Trophoblast cell (in vitro differentiated cells and primary cell): ENCODE results near the gene IL17RB.

Experiments used
- DNase-seq, 2 donors: peaks; one replicate each; pipeline ENCODE4 v3.0.0-alpha.2; 2016
- H2AFZ ChIP-seq: 2 replicates; pipeline ENCODE4 v1.6.1; 2013; ENCODE audit warnings: low read length, moderate library complexity, mild to moderate bottlenecking; ENCODE audit not compliant: insufficient read depth, poor library complexity
- H2AK5ac ChIP-seq: 2 replicates; pipeline ENCODE4 v1.6.1; 2013; ENCODE audit warnings: mild to moderate bottlenecking, low read length
- H2BK120ac ChIP-seq: 2 replicates; pipeline ENCODE4 v1.6.1; 2013; ENCODE audit warnings: low read length, mild to moderate bottlenecking, moderate library complexity; ENCODE audit not compliant: insufficient read depth, poor library complexity
- H2BK12ac ChIP-seq: 2 replicates; pipeline ENCODE4 v1.6.1; 2013; ENCODE audit warnings: mild to moderate bottlenecking, low read length, moderate library complexity
- H2BK5ac ChIP-seq: 2 replicates; pipeline ENCODE4 v1.6.1; 2013; ENCODE audit warnings: low read length, low read depth, moderate library complexity, mild to moderate bottlenecking; ENCODE audit not compliant: poor library complexity
- H3K14ac ChIP-seq: 2 replicates; pipeline ENCODE4 v1.6.1; 2013; ENCODE audit warnings: mild to moderate bottlenecking, low read length
- H3K18ac ChIP-seq: 2 replicates; pipeline ENCODE4 v1.6.1; 2013; ENCODE audit warnings: mild to moderate bottlenecking, low read length
- H3K23ac ChIP-seq: 2 replicates; pipeline ENCODE4 v1.6.1; 2013; ENCODE audit warnings: low read length
- H3K27ac ChIP-seq: 2 replicates; pipeline ENCODE4 v1.5.1; 2013; ENCODE audit warnings: low read depth, mild to moderate bottlenecking, inconsistent platforms, low read length, moderate library complexity
- H3K27me3 ChIP-seq: 2 replicates; pipeline ENCODE4 v1.6.1; 2013; ENCODE audit warnings: inconsistent platforms, mild to moderate bottlenecking, low read length, moderate library complexity; ENCODE audit not compliant: insufficient read depth
- H3K36me3 ChIP-seq, 2 experiments: 1 replicate in 1 of 2; 2 replicates in 1 of 2; pipeline ENCODE4 v1.6.1; 2013; ENCODE audit warnings: low read length in 2 of 2, mild to moderate bottlenecking in 2 of 2, moderate library complexity in 1 of 2; ENCODE audit not compliant: insufficient read depth in 2 of 2, control insufficient read depth in 1 of 2
- H3K4ac ChIP-seq: 2 replicates; pipeline ENCODE4 v1.6.1; 2013; ENCODE audit warnings: low read depth, mild to moderate bottlenecking, low read length, moderate library complexity
- H3K4me1 ChIP-seq, 2 experiments: 1 replicate in 1 of 2; 2 replicates in 1 of 2; pipeline ENCODE4 v1.6.1; 2013; ENCODE audit warnings: low read length in 2 of 2, mild to moderate bottlenecking in 2 of 2, moderate library complexity in 1 of 2; ENCODE audit not compliant: insufficient read depth in 2 of 2, control insufficient read depth in 1 of 2
- H3K4me2 ChIP-seq: 2 replicates; pipeline ENCODE4 v1.6.1; 2013; ENCODE audit warnings: inconsistent platforms, mild to moderate bottlenecking, low read length, moderate library complexity
- H3K4me3 ChIP-seq: 2 replicates; pipeline ENCODE4 v1.5.1; 2013; ENCODE audit warnings: mild to moderate bottlenecking, low read depth, low read length, inconsistent platforms
- H3K79me1 ChIP-seq: one replicate; pipeline ENCODE4 v1.6.1; 2013; ENCODE audit warnings: low read length
- H3K79me2 ChIP-seq: 2 replicates; pipeline ENCODE4 v1.6.1; 2013; ENCODE audit warnings: low read length, mild to moderate bottlenecking; ENCODE audit not compliant: control insufficient read depth, insufficient read depth, poor library complexity
- H3K9ac ChIP-seq: 2 replicates; pipeline ENCODE4 v1.6.1; 2013; ENCODE audit warnings: mild to moderate bottlenecking, low read length
- H3K9me3 ChIP-seq: 2 replicates; pipeline ENCODE4 v1.6.1; 2013; ENCODE audit warnings: low read depth, mild to moderate bottlenecking, control low read depth, inconsistent platforms, low read length; ENCODE audit not compliant: insufficient read depth
- H4K12ac ChIP-seq: 2 replicates; pipeline ENCODE4 v1.6.1; 2013; ENCODE audit warnings: low read depth, mild to moderate bottlenecking, low read length, moderate library complexity
- H4K8ac ChIP-seq: 2 replicates; pipeline ENCODE4 v1.6.1; 2013; ENCODE audit warnings: low read depth, mild to moderate bottlenecking, low read length, moderate library complexity
- H4K91ac ChIP-seq: one replicate; pipeline ENCODE4 v1.6.1; 2013; ENCODE audit warnings: low read depth, mild to moderate bottlenecking, low read length, moderate library complexity
- WGBS: extraction: QIAGEN DNeasy Blood & Tissue Kit; methylation state at CpG from one replicate; pipeline ENCODE4 v1.1.7; 2013; ENCODE audit warnings: missing lambda C conversion rate; ENCODE audit not compliant: insufficient read length, insufficient coverage; ENCODE audit errors: extremely low coverage; 5-methylcytosine and 5-hydroxymethylcytosine counted together

Gene IL17RB

GRCh38 chr3:53849916-53850315 lies 3.5 kb downstream of the IL17RB start:
- no peak overlapping the region for H2AFZ ChIP-seq
- H3K27me3 ChIP-seq = peaks cover 4% of the 10 kb centered on the region
- no peak for DNase-seq
- H4K12ac ChIP-seq = no peak overlapping the region
- no peak overlapping the region for H2BK5ac ChIP-seq
- H3K9ac ChIP-seq = no peak overlapping the region
- no peaks in the 10 kb centered on the region for H3K36me3 ChIP-seq
- H4K91ac ChIP-seq = no peak overlapping the region
- WGBS = no CpG with 5 or more reads among the region's 7 CpGs
- H2AK5ac ChIP-seq = no peak overlapping the region
- no peak overlapping the region for H3K23ac ChIP-seq
- peaks cover 5 to 6% of the 10 kb centered on the region in 2 experiments for H3K4me1 ChIP-seq
- H3K27ac ChIP-seq = no peak overlapping the region
- H2BK12ac ChIP-seq = no peak overlapping the region
- peaks cover 3% of the 10 kb centered on the region for H3K9me3 ChIP-seq
- no peak overlapping the region for H4K8ac ChIP-seq
- no peak overlapping the region for H3K4me3 ChIP-seq
- H3K4ac ChIP-seq = no peak overlapping the region
- no peak overlapping the region for H3K18ac ChIP-seq
- H3K4me2 ChIP-seq = no peak overlapping the region
- H3K79me2 ChIP-seq = no peaks in the 10 kb centered on the region
- H2BK120ac ChIP-seq = no peak overlapping the region
- peaks cover 2% of the 10 kb centered on the region for H3K79me1 ChIP-seq
- H3K14ac ChIP-seq = no peak overlapping the region

GRCh38 chr3:53850895-53851294 lies 4.5 kb downstream of the IL17RB start:
- Histone ChIP-seq H3K79me2 (no peaks in the 10 kb centered on the region), H4K8ac (no peak overlapping the region), H3K9me3 (peaks cover 3% of the 10 kb centered on the region), H3K27ac (no peak overlapping the region), H4K91ac (no peak overlapping the region), H2BK120ac (no peak overlapping the region), H3K79me1 (no peaks in the 10 kb centered on the region), H3K4me3 (no peak overlapping the region), H3K14ac (no peak overlapping the region), H3K4ac (no peak overlapping the region), H3K18ac (no peak overlapping the region), H3K23ac (no peak overlapping the region), H2BK5ac (no peak overlapping the region), H3K27me3 (peaks cover 4% of the 10 kb centered on the region), H3K36me3 (no peaks in the 10 kb centered on the region), H3K4me1 (peaks cover 0 to 5% of the 10 kb centered on the region in 2 experiments), H3K4me2 (no peak overlapping the region), H2AK5ac (no peak overlapping the region), H2BK12ac (no peak overlapping the region), H4K12ac (no peak overlapping the region), H3K9ac (no peak overlapping the region), H2AFZ (no peak overlapping the region)
- DNase-seq = no peak
- whole genome bisulfite sequencing = no CpG with 5 or more reads among the region's 5 CpGs

- Histone ChIP-seq H3K4ac (no peak overlapping the region), H3K14ac (no peak overlapping the region), H3K23ac (no peak overlapping the region), H2AK5ac (no peak overlapping the region), H3K9ac (no peak overlapping the region), H2BK5ac (no peak overlapping the region), H4K91ac (no peak overlapping the region), H3K18ac (no peak overlapping the region), H3K27ac (no peak overlapping the region), H3K9me3 (no peaks in the 10 kb centered on the region), H3K4me1 (no peaks in the 10 kb centered on the region), H2AFZ (no peak overlapping the region), H2BK120ac (no peak overlapping the region), H3K4me2 (no peak overlapping the region), H2BK12ac (no peak overlapping the region), H3K36me3 (peaks cover 0 to 3% of the 10 kb centered on the region in 2 experiments), H4K12ac (no peak overlapping the region), H3K4me3 (no peak overlapping the region), H3K79me1 (no peaks in the 10 kb centered on the region), H3K27me3 (no peaks in the 10 kb centered on the region), H4K8ac (no peak overlapping the region), H3K79me2 (no peaks in the 10 kb centered on the region)
- no CpG with 5 or more reads among the region's 7 CpGs for WGBS
- no peak for DNase-seq
These were observed 10.6 kb downstream of the IL17RB start for GRCh38 chr3:53856964-53857363.

- Histone ChIP-seq H3K9ac (no peak overlapping the region), H3K79me2 (no peaks in the 10 kb centered on the region), H4K91ac (no peak overlapping the region), H3K4me2 (no peak overlapping the region), H3K27ac (no peak overlapping the region), H3K4me3 (no peak overlapping the region), H2BK12ac (no peak overlapping the region), H3K4ac (no peak overlapping the region), H3K23ac (no peak overlapping the region), H3K36me3 (peaks cover 0 to 3% of the 10 kb centered on the region in 2 experiments), H2AFZ (no peak overlapping the region), H2BK120ac (no peak overlapping the region), H3K4me1 (no peaks in the 10 kb centered on the region), H3K79me1 (no peaks in the 10 kb centered on the region), H2AK5ac (no peak overlapping the region), H3K9me3 (no peaks in the 10 kb centered on the region), H2BK5ac (no peak overlapping the region), H4K12ac (no peak overlapping the region), H3K27me3 (no peaks in the 10 kb centered on the region), H4K8ac (no peak overlapping the region), H3K18ac (no peak overlapping the region), H3K14ac (no peak overlapping the region)
- WGBS = no CpG with 5 or more reads among the region's 7 CpGs
- DNase-seq = no peak
These were observed 11.9 kb downstream of the IL17RB start for GRCh38 chr3:53858096-53858741.
